Type B pancreatic cell (in vitro differentiated cells): ENCODE data around the gene MGAT5. TPM values are rescaled to one million over a fixed set of nuclear protein-coding genes. Genes with fewer than 3 reads are reported as not detected.

Experiments used
- DNase-seq: peaks from one replicate; pipeline ENCODE4 v3.0.0; 2021; ENCODE audit warnings: mixed read lengths; ENCODE audit not compliant: unreplicated experiment; ENCODE audit errors: extremely low spot score
- H3K27ac Mint-ChIP-seq: 2 replicates; pipeline ENCODE4 v1.8.0; 2021; ENCODE audit warnings: mild to moderate bottlenecking, mixed read lengths
- H3K27me3 Mint-ChIP-seq: 2 replicates; pipeline ENCODE4 v1.8.0; 2021; ENCODE audit warnings: mixed read lengths
- H3K36me3 Mint-ChIP-seq: 2 replicates; pipeline ENCODE4 v1.8.0; 2021; ENCODE audit warnings: mixed read lengths
- H3K4me1 Mint-ChIP-seq: one replicate; pipeline ENCODE4 v1.8.0; 2021; ENCODE audit warnings: mixed read lengths; ENCODE audit not compliant: unreplicated experiment
- H3K4me3 Mint-ChIP-seq: 2 replicates; pipeline ENCODE4 v1.8.0; 2021; ENCODE audit warnings: mild to moderate bottlenecking, mixed read lengths
- H3K9me3 Mint-ChIP-seq: 2 replicates; pipeline ENCODE4 v1.8.0; 2021; ENCODE audit warnings: mixed read lengths
- CTCF ChIP-seq: fragments of 200-600 bp; sonication (generic); conservative IDR thresholded peaks from 2 replicates; pipeline ENCODE4 v1.5.0; 2021; ENCODE audit warnings: antibody characterized with exemption, mild to moderate bottlenecking
- total RNA-seq: library from RNA; stranded (reverse); gene quantifications from 2 replicates; pipeline ENCODE4 v1.2.1, GENCODE V29; 2021; ENCODE audit warnings: low replicate concordance

The MGAT5 gene
- total RNA-seq, 1 donor from 2014 or later: 37.2 TPM

- peaks cover 16% of the 10 kb centered on the region for H3K36me3 Mint-ChIP-seq
- H3K27me3 Mint-ChIP-seq: no peaks in the 10 kb centered on the region
- H3K9me3 Mint-ChIP-seq: no peaks in the 10 kb centered on the region
- H3K4me3 Mint-ChIP-seq: no peak overlapping the region
- peak; percentile 39 for TF ChIP-seq CTCF
- no peak for DNase-seq
- no peaks in the 10 kb centered on the region for H3K4me1 Mint-ChIP-seq
- H3K27ac Mint-ChIP-seq: no peak overlapping the region
These were observed 98.0 kb downstream of the MGAT5 start for GRCh38 chr2:134351899-134352298.

- Mint-ChIP-seq H3K4me3 (no peak overlapping the region), H3K4me1 (no peaks in the 10 kb centered on the region), H3K27me3 (no peaks in the 10 kb centered on the region), H3K36me3 (peaks cover 19% of the 10 kb centered on the region), H3K27ac (no peak overlapping the region), H3K9me3 (no peaks in the 10 kb centered on the region)
- TF ChIP-seq CTCF: no peak
- no peak for DNase-seq
These were observed 99.0 kb downstream of the MGAT5 start for GRCh38 chr2:134352844-134353243.

GRCh38 chr2:134354611-134355010, 100.7 kb downstream of the MGAT5 start:
- DNase-seq: no peak
- Mint-ChIP-seq H3K36me3 (peaks cover 17% of the 10 kb centered on the region), H3K27ac (no peak overlapping the region), H3K4me3 (no peak overlapping the region), H3K9me3 (no peaks in the 10 kb centered on the region), H3K4me1 (no peaks in the 10 kb centered on the region), H3K27me3 (no peaks in the 10 kb centered on the region)
- TF ChIP-seq CTCF: no peak

- no peaks in the 10 kb centered on the region for H3K9me3 Mint-ChIP-seq
- TF ChIP-seq CTCF: no peak
- DNase-seq: no peak
- H3K27ac Mint-ChIP-seq: no peak overlapping the region
- no peaks in the 10 kb centered on the region for H3K4me1 Mint-ChIP-seq
- H3K27me3 Mint-ChIP-seq: no peaks in the 10 kb centered on the region
- peaks cover 20% of the 10 kb centered on the region for H3K36me3 Mint-ChIP-seq
- H3K4me3 Mint-ChIP-seq: no peak overlapping the region
These were observed 103.9 kb downstream of the MGAT5 start for GRCh38 chr2:134357814-134358213.

- Mint-ChIP-seq H3K9me3 (no peaks in the 10 kb centered on the region), H3K27ac (no peak overlapping the region), H3K4me3 (no peak overlapping the region), H3K27me3 (no peaks in the 10 kb centered on the region), H3K36me3 (peaks cover 18% of the 10 kb centered on the region), H3K4me1 (no peaks in the 10 kb centered on the region)
- no peak for TF ChIP-seq CTCF
- DNase-seq: no peak
These were observed 105.7 kb downstream of the MGAT5 start for GRCh38 chr2:134359367-134360081.
